NCI-H146 treated with DMSO at 0.1 percent for 48 hours (cell line): ENCODE data around the gene TTC32.
"Not testable (repeated sequence)": the region's sequence is repeated elsewhere in the genome, so short reads cannot be mapped to it uniquely, and the experiment has no call there.

Experiments
- DNase-seq: peaks from one replicate; lab custom pipeline; 2025; ENCODE audit not compliant: unreplicated experiment; lab: John Stamatoyannopoulos, UW

TTC32 gene

GRCh38 chr2:19901442-19902215, at the start of gene TTC32:
Gene TTC32 (minus strand): TSS chr2:19901983. CDS start chr2:19901854, 129 bp downstream.
- DNase-seq, result peak; percentile 89

- no peak for DNase-seq
Measured at GRCh38 chr2:19949071-19949470, 47.3 kb upstream of the TTC32 start.

GRCh38 chr2:19947184-19947940, 45.6 kb upstream of the TTC32 start:
- DNase-seq, result no peak

GRCh38 chr2:19944205-19944845, 42.5 kb upstream of the TTC32 start:
- no peak for DNase-seq

GRCh38 chr2:19943189-19943588, 41.4 kb upstream of the TTC32 start:
- no peak for DNase-seq

GRCh38 chr2:19942199-19942598, 40.4 kb upstream of the TTC32 start:
- no peak for DNase-seq

GRCh38 chr2:19937004-19937403, 35.2 kb upstream of the TTC32 start:
- no peak for DNase-seq

GRCh38 chr2:19936203-19936602, 34.4 kb upstream of the TTC32 start:
- DNase-seq, result no peak

GRCh38 chr2:19933351-19933981, 31.7 kb upstream of the TTC32 start:
- no peak for DNase-seq

- no peak for DNase-seq
Measured at GRCh38 chr2:19932928-19933327, 31.1 kb upstream of the TTC32 start.

GRCh38 chr2:19929226-19929625, 27.4 kb upstream of the TTC32 start:
- no peak for DNase-seq

GRCh38 chr2:19927816-19928215, 26.0 kb upstream of the TTC32 start:
- not testable (repeated sequence) for DNase-seq

- not testable (repeated sequence) for DNase-seq
Measured at GRCh38 chr2:19924526-19924925, 22.7 kb upstream of the TTC32 start.

- not testable (repeated sequence) for DNase-seq
Measured at GRCh38 chr2:19922188-19922587, 20.4 kb upstream of the TTC32 start.

- no peak for DNase-seq
Measured at GRCh38 chr2:19916385-19916950, 14.7 kb upstream of the TTC32 start.

GRCh38 chr2:19914266-19914975, 12.6 kb upstream of the TTC32 start:
- no peak for DNase-seq

GRCh38 chr2:19911808-19912509, 10.2 kb upstream of the TTC32 start:
- no peak for DNase-seq

- DNase-seq, result no peak
Measured at GRCh38 chr2:19902216-19902740, 495 bp upstream of the TTC32 start.

GRCh38 chr2:19900931-19901441, 797 bp downstream of the TTC32 start:
- no peak for DNase-seq
